ENCODE measurements around the gene GUK1.
A peak's percentile ranks its signal among the peaks of the same experiment; 100 is the strongest.

Gene GUK1

GRCh38 chr1:228136901-228137300 lies 3.2 kb upstream of the GUK1 start:
- DNase-seq: no peak

GRCh38 chr1:228139406-228139930 lies 611 bp upstream of the GUK1 start:
- no peak for DNase-seq

GRCh38 chr1:228140724-228141225 lies 696 bp downstream of the GUK1 start:
- DNase-seq: no peak

GRCh38 chr1:228141226-228142044 lies 1.4 kb downstream of the GUK1 start:
- DNase-seq: peak; percentile 51

GRCh38 chr1:228142155-228142691 lies 2.1 kb downstream of the GUK1 start:
- DNase-seq: no peak

DNA sequence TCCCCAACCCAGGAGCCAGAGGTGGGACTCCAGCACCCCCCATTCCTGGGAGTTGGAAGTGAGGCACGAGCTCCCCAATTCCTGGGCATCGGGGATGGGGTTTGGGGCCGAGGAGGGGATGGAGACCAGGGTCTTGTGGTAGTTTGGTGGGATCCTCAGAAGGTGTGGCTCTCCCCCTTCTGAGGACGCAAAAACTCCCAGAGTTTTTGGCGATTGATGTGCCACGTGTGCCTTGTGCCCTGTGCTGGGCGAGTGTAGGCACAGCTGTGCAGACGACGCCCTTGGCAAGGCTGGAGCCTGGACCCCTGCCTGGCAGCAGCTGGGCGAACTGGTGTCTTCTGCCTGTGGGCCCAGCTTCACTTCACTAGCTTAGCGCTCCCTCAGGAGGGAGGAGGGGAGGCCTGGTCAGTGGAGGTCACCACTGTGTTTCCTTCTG lies 2.6 kb downstream of the GUK1 start:
- DNase-seq: no peak

DNA sequence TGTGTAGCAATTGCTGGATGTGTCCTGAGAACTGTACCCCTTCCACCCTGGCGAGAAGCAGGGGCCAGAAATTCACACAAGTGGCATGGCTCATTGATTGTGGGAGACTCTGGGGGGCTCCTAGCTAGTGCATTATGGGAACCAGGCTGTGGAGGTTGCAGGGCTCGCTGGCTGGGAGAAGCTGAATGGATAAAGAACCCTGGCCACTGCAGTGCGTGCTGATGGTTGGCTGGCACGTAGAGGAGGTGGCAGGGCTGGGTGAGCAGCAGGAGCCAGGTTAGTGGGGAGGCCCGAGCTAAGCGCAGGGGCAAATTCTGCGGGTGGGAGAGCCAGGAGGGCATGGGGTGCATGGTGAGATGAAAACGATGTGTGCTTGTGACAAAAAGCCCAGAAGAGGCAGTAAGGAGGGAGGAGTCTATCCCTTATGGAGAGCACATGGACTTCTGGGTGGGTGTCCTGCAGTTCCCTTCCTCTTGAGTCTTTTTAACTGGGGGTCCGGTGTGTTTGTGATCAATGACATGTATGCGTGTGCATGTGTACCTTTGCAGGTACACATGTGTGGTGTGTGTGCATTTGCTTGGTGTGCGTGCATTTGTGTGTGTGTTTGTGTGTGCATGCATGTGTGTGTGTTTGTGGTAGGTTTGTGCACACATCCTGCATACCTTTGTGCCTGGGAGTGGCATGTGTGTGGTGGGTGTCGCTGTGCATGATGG lies 3.6 kb downstream of the GUK1 start:
- no peak for DNase-seq

GRCh38 chr1:228144193-228144992 lies 4.3 kb downstream of the GUK1 start:
- no peak for DNase-seq

DNA sequence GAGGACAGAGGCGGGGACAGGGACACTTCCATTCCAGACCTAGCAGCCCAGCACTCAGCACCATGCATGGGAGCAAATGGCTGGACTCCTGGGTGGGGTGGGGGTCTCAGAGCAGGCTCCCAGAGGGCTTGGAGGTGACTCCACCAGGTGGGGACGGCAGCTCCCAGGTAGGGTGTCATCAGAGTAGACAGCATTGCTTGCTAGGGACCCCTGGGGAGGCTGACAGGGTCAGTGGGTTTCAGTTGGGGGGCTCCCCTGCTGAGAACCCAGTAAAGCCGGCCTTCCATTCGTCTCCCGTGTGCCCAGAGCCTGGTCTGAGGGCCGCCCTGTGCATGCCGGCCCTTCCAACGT lies 4.9 kb downstream of the GUK1 start:
- no peak for DNase-seq

DNA sequence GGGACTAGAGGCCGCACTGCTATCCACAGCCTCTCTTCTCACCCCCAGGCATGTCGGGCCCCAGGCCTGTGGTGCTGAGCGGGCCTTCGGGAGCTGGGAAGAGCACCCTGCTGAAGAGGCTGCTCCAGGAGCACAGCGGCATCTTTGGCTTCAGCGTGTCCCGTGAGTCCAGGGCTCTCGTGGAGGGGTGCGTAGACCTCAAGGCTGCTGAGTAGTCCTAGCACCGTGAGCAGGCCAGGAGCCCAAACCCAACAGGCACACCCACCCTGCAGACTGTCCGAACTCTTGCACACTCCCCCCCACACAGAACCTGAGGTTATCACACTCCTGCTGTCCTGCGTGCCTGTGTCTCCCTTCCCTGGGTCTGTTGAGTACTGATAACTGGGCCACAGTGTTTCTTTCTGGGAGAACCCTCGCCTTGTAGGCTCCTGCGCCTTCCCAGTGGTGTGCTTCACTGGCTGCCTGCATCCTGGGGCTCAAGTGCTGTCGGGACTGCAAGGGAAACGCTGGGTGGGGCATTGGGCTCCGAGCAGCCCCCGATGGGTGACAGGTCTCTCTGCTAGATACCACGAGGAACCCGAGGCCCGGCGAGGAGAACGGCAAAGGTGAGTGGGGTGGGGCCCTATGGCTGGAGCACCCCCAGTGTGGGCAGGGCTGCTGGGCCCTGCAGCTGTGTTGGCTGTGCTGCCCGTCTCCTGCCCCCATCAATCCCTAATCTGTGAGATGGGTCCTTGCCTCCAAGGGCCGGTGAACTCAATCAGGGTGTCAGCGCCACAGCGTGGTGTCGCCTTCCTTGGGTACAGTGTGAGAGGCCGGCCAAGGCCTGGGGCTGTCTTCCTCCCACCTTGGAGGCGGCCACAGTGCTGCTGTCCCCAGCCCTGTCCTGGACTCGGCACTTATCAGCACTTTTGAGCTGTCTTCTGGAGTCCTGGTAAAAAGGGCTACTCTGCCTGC lies 5.7 kb downstream of the GUK1 start:
- no peak for DNase-seq

DNA sequence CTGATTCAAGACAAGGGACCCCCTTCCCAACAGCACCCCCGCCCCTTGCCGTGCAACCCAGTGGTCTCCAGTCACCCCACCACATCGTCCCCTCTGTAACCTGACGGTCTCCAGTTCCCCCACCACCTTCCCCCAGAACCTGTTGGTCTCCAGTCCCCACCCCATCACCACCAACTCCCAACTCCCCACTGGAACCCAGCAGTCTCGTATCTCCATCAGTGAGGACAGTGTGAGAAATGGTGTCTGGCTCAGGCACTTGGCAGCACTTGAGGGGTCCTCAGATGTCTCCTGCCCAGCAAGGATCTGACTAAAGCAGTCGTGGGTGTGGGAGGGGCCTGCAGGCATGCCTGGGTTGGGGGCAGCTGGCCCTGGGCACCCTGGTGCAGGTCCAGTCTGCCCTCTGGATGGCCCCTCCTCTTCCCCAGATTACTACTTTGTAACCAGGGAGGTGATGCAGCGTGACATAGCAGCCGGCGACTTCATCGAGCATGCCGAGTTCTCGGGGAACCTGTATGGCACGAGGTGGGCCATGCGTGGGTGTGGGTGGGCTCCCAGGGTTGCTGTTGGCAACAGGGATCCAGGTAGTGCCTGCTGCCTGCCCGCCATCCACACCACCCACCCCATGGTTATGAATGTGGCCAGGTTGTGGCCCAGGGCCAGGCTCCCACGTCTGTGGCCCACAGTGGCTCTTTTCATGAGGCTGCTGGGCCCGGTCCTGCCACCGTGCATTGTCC lies 6.5 kb downstream of the GUK1 start:
- no peak for DNase-seq

- DNase-seq: no peak
Measured at GRCh38 chr1:228147151-228147693, 7.1 kb downstream of the GUK1 start.

- DNase-seq: no peak
Measured at GRCh38 chr1:228147768-228148167, 7.7 kb downstream of the GUK1 start.

DNA sequence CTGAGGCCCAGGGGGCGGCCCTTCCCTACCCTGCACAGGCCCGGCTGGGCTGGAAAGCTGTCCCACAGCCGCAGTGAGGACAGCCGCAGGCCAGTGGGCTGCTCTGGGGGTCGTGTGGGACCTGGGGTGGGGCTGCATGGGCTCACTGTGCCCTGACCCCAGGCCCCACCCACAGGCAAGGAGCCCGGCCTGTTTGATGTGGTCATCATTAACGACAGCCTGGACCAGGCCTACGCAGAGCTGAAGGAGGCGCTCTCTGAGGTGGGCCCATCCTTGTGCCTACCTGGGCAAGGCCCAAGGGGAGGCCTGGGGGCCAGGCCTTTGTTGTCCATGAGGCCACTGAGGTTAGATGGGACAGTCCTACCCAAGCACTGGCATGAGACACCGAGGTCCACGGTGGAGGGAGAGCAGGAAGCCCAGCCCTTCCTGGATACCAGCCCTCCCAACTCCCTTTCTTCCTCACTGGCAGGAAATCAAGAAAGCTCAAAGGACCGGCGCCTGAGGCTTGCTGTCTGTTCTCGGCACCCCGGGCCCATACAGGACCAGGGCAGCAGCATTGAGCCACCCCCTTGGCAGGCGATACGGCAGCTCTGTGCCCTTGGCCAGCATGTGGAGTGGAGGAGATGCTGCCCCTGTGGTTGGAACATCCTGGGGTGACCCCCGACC lies 8.2 kb downstream of the GUK1 start:
- no peak for DNase-seq

GRCh38 chr1:228148935-228149405 lies 8.9 kb downstream of the GUK1 start:
- no peak for DNase-seq

GRCh38 chr1:228149406-228150119 lies 9.5 kb downstream of the GUK1 start, which contains the start of gene GJC2:
Gene GJC2 (plus strand): TSS chr1:228149930. CDS start chr1:228157759, 7,829 bp downstream.
- no peak for DNase-seq

- DNase-seq: no peak
Measured at GRCh38 chr1:228150120-228150460, 10.0 kb downstream of the GUK1 start.

GRCh38 chr1:228150461-228151179 lies 10.5 kb downstream of the GUK1 start:
- DNase-seq: no peak
